Measurements from ENCODE around the gene TCP1.

DNA sequence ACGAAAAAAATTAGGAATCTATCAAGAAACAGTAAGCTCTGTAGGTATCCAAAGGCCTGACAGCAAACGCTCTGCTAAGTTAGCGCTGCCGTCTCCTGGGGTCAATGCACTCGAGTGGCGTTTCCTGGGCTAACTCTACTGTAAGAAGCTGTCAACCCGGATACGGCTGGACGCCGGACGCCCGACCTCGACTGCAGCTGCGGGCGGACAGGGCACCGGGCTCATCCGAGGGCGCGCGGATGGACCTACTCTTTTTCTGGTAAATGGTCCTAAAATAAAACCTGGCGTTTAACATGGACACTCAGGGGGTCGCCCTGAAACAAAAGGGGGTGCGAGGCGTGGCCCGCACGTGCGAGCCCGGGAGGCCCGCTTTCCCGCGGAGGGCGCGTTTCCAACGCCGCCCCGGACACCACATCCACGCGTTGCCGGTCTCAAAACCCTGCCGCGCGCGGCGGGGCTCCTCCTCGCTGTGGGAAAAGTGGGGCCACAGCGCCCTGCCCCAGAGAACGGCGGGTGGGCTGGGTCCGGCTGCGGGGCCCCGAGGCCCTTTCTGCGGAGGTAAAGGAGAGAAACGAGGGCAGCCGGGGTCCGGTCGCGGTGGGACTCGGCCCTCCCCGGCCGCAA, 537 bp downstream of the TCP1 start:
- TF ChIP-seq, protein P1, sequence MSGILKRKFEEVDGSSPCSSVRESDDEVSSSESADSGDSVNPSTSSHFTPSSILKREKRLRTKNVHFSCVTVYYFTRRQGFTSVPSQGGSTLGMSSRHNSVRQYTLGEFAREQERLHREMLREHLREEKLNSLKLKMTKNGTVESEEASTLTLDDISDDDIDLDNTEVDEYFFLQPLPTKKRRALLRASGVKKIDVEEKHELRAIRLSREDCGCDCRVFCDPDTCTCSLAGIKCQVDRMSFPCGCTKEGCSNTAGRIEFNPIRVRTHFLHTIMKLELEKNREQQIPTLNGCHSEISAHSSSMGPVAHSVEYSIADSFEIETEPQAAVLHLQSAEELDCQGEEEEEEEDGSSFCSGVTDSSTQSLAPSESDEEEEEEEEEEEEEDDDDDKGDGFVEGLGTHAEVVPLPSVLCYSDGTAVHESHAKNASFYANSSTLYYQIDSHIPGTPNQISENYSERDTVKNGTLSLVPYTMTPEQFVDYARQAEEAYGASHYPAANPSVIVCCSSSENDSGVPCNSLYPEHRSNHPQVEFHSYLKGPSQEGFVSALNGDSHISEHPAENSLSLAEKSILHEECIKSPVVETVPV (CRISPR knock-in tag; IDR thresholded peaks at IDR 0.05) = no peak
- TF ChIP-seq ESRRG (CRISPR knock-in tag; IDR thresholded peaks at IDR 0.05) (no peak), OSR1 (CRISPR knock-in tag; IDR thresholded peaks at IDR 0.05) (no peak)
